GM23338 (cell line): ENCODE data around the gene RASSF4.

Source experiments
- CREB1 ChIP-seq: fragments of 250-450 bp; sonication (Bioruptor Pico); IDR thresholded peaks from 2 replicates; pipeline ENCODE4 v1.5.0; 2020; ENCODE audit warnings: low read depth, mild to moderate bottlenecking, moderate library complexity
- CTCF ChIP-seq, 2 experiments: fragments of 200-600 bp in 1 of 2; sonication (generic) in 1 of 2; conservative IDR thresholded peaks; 2 replicates each; pipeline versions ENCODE4 v1.5.1 to v1.6.1; 2016 to 2017; ENCODE audit warnings: antibody characterized with exemption in 2 of 2, low read depth in 2 of 2, mild to moderate bottlenecking in 2 of 2, moderate library complexity in 1 of 2
- EZH2 ChIP-seq: fragments of 200-600 bp; sonication (generic); IDR thresholded peaks from one replicate; pipeline ENCODE4 v1.8.0; 2017; ENCODE audit warnings: antibody characterized with exemption, mild to moderate bottlenecking, low read depth; ENCODE audit not compliant: unreplicated experiment
- EZH2phosphoT487 ChIP-seq: fragments of 200-600 bp; sonication (generic); IDR thresholded peaks from one replicate; pipeline ENCODE4 v1.8.1; 2018; ENCODE audit warnings: antibody characterized with exemption; ENCODE audit not compliant: unreplicated experiment
- JUNB ChIP-seq: IDR thresholded peaks from one replicate; pipeline ENCODE4 v1.6.1; 2016; ENCODE audit warnings: antibody characterized with exemption; ENCODE audit not compliant: unreplicated experiment
- POLR2AphosphoS5 ChIP-seq: IDR thresholded peaks from 2 replicates; pipeline ENCODE4 v1.6.1; 2016; ENCODE audit warnings: antibody characterized with exemption, low read depth
- STAT1 ChIP-seq: IDR thresholded peaks from one replicate; pipeline ENCODE4 v1.6.1; 2016; ENCODE audit warnings: antibody characterized with exemption; ENCODE audit not compliant: unreplicated experiment
- ZNF114 ChIP-seq: fragments of 250-450 bp; sonication (Bioruptor Pico); IDR thresholded peaks from 2 replicates; pipeline ENCODE4 v1.5.0; 2020; ENCODE audit warnings: mild to moderate bottlenecking, moderate library complexity
- ZNF331 ChIP-seq: fragments of 250-450 bp; sonication (Bioruptor Pico); IDR thresholded peaks from 2 replicates; pipeline ENCODE4 v1.5.0; 2020; ENCODE audit warnings: low read depth, mild to moderate bottlenecking, moderate library complexity
- ZNF462 ChIP-seq: fragments of 250-450 bp; sonication (Bioruptor Pico); IDR thresholded peaks from 2 replicates; pipeline ENCODE4 v1.5.0; 2020; ENCODE audit warnings: mild to moderate bottlenecking, moderate library complexity
- TF ChIP-seq, protein P1 (sequence below): IDR thresholded peaks from one replicate; pipeline ENCODE4 v1.6.1; 2018; ENCODE audit warnings: antibody characterized with exemption; ENCODE audit not compliant: unreplicated experiment
- TF ChIP-seq, protein P2 (sequence below): IDR thresholded peaks from 2 replicates; pipeline ENCODE4 v1.6.1; 2016; ENCODE audit warnings: antibody characterized with exemption

DNA sequence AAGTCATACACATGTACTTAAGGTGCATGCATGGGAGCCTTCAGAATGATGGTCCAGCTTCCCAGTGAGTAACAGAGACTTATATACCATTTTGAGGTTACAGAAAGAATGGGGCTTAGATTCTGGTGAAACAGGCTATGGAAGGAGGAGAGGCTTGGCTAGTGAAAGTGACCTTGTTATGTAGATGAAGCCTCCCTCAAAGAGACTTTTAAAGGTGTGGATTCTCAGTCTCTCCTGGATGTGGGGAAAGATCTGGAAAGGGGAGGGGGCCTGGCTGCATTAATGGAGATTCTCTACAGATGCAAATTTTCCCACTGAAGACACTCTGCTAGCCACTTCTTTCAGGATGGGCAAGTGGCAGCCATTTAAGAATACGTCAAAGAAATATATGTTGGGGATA lies 5.5 kb downstream of the RASSF4 start:
- no peak for TF ChIP-seq JUNB
- no peak for TF ChIP-seq CTCF (conservative IDR thresholded peaks at IDR 0.05; ENCODE audit: low read depth in 2 of 2)
- TF ChIP-seq POLR2AphosphoS5, result no peak
- no peak for TF ChIP-seq EZH2
- TF ChIP-seq, protein P1, sequence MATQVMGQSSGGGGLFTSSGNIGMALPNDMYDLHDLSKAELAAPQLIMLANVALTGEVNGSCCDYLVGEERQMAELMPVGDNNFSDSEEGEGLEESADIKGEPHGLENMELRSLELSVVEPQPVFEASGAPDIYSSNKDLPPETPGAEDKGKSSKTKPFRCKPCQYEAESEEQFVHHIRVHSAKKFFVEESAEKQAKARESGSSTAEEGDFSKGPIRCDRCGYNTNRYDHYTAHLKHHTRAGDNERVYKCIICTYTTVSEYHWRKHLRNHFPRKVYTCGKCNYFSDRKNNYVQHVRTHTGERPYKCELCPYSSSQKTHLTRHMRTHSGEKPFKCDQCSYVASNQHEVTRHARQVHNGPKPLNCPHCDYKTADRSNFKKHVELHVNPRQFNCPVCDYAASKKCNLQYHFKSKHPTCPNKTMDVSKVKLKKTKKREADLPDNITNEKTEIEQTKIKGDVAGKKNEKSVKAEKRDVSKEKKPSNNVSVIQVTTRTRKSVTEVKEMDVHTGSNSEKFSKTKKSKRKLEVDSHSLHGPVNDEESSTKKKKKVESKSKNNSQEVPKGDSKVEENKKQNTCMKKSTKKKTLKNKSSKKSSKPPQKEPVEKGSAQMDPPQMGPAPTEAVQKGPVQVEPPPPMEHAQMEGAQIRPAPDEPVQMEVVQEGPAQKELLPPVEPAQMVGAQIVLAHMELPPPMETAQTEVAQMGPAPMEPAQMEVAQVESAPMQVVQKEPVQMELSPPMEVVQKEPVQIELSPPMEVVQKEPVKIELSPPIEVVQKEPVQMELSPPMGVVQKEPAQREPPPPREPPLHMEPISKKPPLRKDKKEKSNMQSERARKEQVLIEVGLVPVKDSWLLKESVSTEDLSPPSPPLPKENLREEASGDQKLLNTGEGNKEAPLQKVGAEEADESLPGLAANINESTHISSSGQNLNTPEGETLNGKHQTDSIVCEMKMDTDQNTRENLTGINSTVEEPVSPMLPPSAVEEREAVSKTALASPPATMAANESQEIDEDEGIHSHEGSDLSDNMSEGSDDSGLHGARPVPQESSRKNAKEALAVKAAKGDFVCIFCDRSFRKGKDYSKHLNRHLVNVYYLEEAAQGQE, result no peak
- TF ChIP-seq EZH2phosphoT487, result no peak
- TF ChIP-seq STAT1, result no peak
- TF ChIP-seq ZNF331, result no peak
- TF ChIP-seq, protein P2, sequence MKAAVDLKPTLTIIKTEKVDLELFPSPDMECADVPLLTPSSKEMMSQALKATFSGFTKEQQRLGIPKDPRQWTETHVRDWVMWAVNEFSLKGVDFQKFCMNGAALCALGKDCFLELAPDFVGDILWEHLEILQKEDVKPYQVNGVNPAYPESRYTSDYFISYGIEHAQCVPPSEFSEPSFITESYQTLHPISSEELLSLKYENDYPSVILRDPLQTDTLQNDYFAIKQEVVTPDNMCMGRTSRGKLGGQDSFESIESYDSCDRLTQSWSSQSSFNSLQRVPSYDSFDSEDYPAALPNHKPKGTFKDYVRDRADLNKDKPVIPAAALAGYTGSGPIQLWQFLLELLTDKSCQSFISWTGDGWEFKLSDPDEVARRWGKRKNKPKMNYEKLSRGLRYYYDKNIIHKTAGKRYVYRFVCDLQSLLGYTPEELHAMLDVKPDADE, result no peak
- TF ChIP-seq ZNF114 (CRISPR knock-in tag), result no peak
- no peak for TF ChIP-seq CREB1 (CRISPR knock-in tag)
- TF ChIP-seq ZNF462 (CRISPR knock-in tag), result no peak
